Measurements from ENCODE around the gene BAZ2A.

The BAZ2A gene

GRCh38 chr12:56551070-56551469, 79.1 kb downstream of the BAZ2A start:
- Histone ChIP-seq H3K4me3 (ENCODE audit: low read length) (no peak overlapping the region), H3K9ac (ENCODE audit: low read length) (no peak overlapping the region), H3K27me3 (replicated peaks; ENCODE audit: control insufficient read depth, insufficient read depth, low read length) (no peaks in the 10 kb centered on the region), H3K4me1 (ENCODE audit: control insufficient read depth, insufficient read depth, low read length) (no peaks in the 10 kb centered on the region), H3K9me3 (ENCODE audit: control insufficient read depth, low read length) (no peaks in the 10 kb centered on the region), H3K36me3 (ENCODE audit: control insufficient read depth, insufficient read depth, low read length, severe bottlenecking) (peaks cover 3% of the 10 kb centered on the region)
- DNase-seq (ENCODE audit: low read depth): no peak

DNA sequence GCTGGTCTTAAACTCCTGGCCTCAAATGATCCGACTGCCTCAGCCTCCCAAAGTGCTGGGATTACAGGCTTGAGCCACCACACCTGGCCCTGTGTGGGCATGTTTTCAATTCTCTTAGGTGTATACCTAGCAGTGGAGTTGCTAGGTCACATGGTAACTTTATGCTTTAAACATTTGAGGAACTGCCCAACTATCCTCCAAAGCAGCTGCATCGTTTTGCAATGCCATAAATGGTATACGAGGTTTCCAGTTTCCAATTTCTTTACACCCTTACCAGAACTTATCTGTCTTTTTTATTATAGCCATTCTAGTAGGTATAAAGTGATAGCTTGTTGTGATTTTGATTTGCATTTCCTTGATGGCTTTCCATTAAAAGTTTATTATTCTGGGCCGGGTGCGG, 83.4 kb downstream of the BAZ2A start:
- DNase-seq (ENCODE audit: low read depth): no peak
- Histone ChIP-seq H3K4me1 (ENCODE audit: control insufficient read depth, insufficient read depth, low read length) (peaks cover 2% of the 10 kb centered on the region), H3K36me3 (ENCODE audit: control insufficient read depth, insufficient read depth, low read length, severe bottlenecking) (no peaks in the 10 kb centered on the region), H3K4me3 (ENCODE audit: low read length) (no peak overlapping the region), H3K9me3 (ENCODE audit: control insufficient read depth, low read length) (no peaks in the 10 kb centered on the region), H3K27me3 (replicated peaks; ENCODE audit: control insufficient read depth, insufficient read depth, low read length) (no peaks in the 10 kb centered on the region), H3K9ac (ENCODE audit: low read length) (no peak overlapping the region)

Measured in adipocyte (in vitro differentiated cells).